Measurements from ENCODE around the gene NKD1. TPM values are rescaled to one million over a fixed set of nuclear protein-coding genes. Genes with fewer than 3 reads are reported as not detected.

NKD1 gene
- total RNA-seq, 6 donors from 2014 or later: 9.9 to 59.7 (median 21.4) TPM

GRCh38 chr16:50505714-50506542 lies 42.3 kb upstream of the NKD1 start:
- ATAC-seq (ENCODE audit: low FRiP score in 2 of 2) (no peak), DNase-seq (no peak)
- H3K36me3 ChIP-seq: no peaks in the 10 kb centered on the region
- 79 to 82% methylated on average over 13 of the region's 13 CpGs for WGBS, 2 donors
- no peak overlapping the region for H3K27ac ChIP-seq
- no peaks in the 10 kb centered on the region for H3K9me3 ChIP-seq
- no peak for TF ChIP-seq POLR2A (IDR thresholded peaks at IDR 0.05)
- no peak for TF ChIP-seq EP300 (IDR thresholded peaks at IDR 0.05)
- TF ChIP-seq POLR2AphosphoS5 (IDR thresholded peaks at IDR 0.05): no peak
- no peak for TF ChIP-seq CTCF (IDR thresholded peaks at IDR 0.05)
- H3K4me3 ChIP-seq: no peak overlapping the region
- no peaks in the 10 kb centered on the region for H3K27me3 ChIP-seq
- no peaks in the 10 kb centered on the region for H3K4me1 ChIP-seq

DNA sequence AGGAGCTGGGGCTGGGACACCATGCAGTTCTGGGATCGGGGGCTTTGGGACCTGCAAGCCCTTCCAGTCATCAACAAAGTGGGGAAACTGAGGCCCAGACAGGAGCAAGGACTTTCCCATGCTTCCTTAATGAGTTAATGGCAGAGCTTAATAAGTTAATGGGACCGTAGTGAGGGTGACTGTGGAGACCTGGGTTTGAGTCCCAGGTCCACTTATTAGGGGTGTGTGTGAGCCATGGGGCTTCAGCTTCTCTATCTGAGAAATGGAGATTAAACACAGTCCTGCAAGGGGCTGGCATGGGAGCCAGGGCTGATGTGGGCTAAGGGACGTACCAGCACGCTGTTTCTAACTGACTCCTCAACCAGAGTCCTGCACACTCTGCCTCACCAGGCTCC lies 41.7 kb upstream of the NKD1 start:
- H3K4me1 ChIP-seq: no peaks in the 10 kb centered on the region
- DNase-seq (no peak), ATAC-seq (ENCODE audit: low FRiP score in 2 of 2) (no peak)
- H3K27me3 ChIP-seq: no peaks in the 10 kb centered on the region
- no peak for TF ChIP-seq POLR2A (IDR thresholded peaks at IDR 0.05)
- no peak for TF ChIP-seq CTCF (IDR thresholded peaks at IDR 0.05)
- no peak for TF ChIP-seq POLR2AphosphoS5 (IDR thresholded peaks at IDR 0.05)
- no peak for TF ChIP-seq EP300 (IDR thresholded peaks at IDR 0.05)
- no peak overlapping the region for H3K27ac ChIP-seq
- H3K36me3 ChIP-seq: no peaks in the 10 kb centered on the region
- WGBS, 2 donors: 91 to 98% methylated on average over 4 of the region's 4 CpGs
- H3K9me3 ChIP-seq: no peaks in the 10 kb centered on the region
- H3K4me3 ChIP-seq: no peak overlapping the region

DNA sequence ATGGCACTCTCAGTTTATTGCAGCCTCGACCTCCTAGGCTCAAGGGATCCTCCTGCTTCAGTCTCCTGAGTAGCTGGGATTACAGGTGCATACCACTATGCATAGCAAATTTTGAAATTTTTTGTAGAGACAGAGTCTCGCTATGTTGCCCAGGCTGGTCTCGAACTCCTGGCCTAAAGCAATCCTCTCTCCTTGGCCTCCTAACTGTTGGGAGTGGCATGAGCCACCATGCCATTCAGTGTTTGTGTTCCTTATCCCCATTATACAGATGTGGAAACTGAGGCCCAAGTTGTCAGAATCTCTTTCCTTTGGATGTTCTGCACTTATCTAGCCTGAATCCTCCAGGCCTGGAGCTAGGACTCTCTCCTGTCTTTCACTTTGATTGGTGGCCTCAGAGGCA lies 40.8 kb upstream of the NKD1 start:
- no peaks in the 10 kb centered on the region for H3K4me1 ChIP-seq
- 80 to 83% methylated on average over 3 of the region's 3 CpGs for WGBS, 2 donors
- no peaks in the 10 kb centered on the region for H3K9me3 ChIP-seq
- DNase-seq (no peak), ATAC-seq (ENCODE audit: low FRiP score in 2 of 2) (no peak)
- H3K27me3 ChIP-seq: no peaks in the 10 kb centered on the region
- no peaks in the 10 kb centered on the region for H3K36me3 ChIP-seq
- TF ChIP-seq EP300 (IDR thresholded peaks at IDR 0.05) (no peak), POLR2AphosphoS5 (IDR thresholded peaks at IDR 0.05) (no peak), POLR2A (IDR thresholded peaks at IDR 0.05) (no peak), CTCF (IDR thresholded peaks at IDR 0.05) (no peak)
- no peak overlapping the region for H3K4me3 ChIP-seq
- H3K27ac ChIP-seq: no peak overlapping the region

DNA sequence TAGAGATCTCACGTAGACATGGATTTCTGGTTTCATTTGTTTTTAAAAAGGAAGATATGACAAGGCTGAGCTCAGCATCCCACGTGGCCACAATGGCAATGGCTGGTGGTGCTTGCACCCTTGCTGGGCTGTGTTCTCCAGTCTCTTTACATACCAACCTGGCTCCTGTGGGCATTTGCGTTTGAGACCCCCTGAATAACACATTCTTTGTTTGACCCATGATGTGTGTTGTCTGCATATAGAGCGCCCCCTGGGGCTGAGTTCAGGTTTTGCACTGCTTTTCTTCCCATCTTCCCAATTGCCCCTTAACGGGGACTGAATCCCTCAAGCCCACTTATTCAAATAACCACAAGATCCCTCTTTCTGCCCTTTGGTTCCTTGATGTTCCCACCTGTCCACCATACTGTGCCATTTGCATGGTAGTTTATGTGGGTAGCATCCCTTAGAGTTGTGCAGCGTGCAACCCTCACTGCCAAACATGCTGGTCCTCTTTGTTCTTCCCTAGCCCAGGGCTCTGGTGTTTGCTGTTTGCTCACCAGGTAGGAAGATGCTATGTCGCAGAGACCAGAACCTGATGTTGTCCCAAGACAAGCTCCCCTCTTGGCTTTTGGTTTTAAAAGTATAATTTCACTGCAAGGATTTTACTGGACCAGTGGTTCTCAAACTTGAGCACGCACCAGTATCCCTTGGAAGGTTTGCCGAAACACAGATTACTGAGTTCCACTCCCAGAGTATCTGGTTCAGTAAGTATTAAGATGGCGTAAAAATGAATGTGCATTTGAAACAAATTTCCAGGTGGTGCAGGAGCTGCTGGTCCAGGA lies 38.5 kb upstream of the NKD1 start:
- DNase-seq: no peak
- Histone ChIP-seq H3K4me1 (no peaks in the 10 kb centered on the region), H3K4me3 (no peak overlapping the region), H3K9me3 (no peaks in the 10 kb centered on the region), H3K27me3 (no peaks in the 10 kb centered on the region), H3K27ac (no peak overlapping the region), H3K36me3 (no peaks in the 10 kb centered on the region)
- 62 to 69% methylated on average over 10 of the region's 10 CpGs for WGBS, 2 donors
- no peak for ATAC-seq (ENCODE audit: low FRiP score in 2 of 2)
- TF ChIP-seq POLR2AphosphoS5 (IDR thresholded peaks at IDR 0.05) (no peak), CTCF (IDR thresholded peaks at IDR 0.05) (peak in 4 of 6 experiments; percentile 14 to 40 (median 30))
